ENCODE results near the gene GRID2.

GRID2 gene

DNA sequence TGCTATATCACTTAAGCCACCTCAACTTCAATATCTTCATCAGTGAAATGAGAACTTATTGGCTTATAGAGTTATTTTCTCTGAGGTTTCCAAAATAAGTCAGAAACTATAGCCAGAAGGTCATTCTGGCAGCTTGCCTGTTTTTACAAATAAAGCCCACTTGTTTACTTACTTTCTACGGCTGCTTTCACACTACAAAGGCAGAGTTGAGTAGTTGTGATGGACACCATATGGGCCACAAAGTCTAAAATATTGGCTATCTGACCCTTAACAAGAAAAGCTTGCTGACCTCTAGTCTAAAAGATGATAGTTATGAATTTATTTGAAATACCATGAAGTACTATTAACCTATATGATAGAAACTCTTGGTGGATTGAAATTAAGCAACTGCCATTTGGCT, 1457.5 kb downstream of the GRID2 start:
- intact Hi-C loops (cut with DNase I): no loop called here
- no peak for DNase-seq

DNA sequence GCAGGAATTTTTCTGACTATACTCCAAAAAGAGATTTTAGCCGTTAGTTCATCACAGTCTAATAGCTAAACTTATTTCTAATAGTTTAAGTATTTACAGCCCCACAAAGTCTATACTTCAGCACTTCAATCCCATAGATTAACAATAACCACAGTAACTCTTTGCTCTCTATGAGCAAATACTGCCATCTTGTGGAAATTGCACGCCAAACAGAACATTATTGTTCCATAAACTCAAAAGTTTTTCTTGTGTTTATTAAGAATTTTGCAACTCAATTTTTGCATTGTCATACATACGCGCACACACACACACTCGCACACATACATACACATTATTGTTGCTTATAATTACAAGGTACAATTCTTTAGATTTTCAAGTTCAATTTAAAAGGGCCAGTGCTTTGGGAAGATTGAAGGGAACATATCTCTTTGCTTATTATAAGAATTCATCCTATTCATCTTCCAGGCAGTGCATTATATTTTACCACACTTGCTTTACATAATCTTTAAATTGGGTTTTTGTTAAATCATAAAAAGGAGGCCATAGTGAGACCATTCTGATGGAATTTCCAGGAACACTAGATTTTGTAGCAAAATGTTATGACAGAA, 1461.0 kb downstream of the GRID2 start:
- intact Hi-C loops (cut with DNase I): loop anchor here (1.0 kb wide), 1 partner anchor 54 kb away; no protein-coding TSS in a partner anchor
- peak in 1 of 10 donors; percentile 15 for DNase-seq

DNA sequence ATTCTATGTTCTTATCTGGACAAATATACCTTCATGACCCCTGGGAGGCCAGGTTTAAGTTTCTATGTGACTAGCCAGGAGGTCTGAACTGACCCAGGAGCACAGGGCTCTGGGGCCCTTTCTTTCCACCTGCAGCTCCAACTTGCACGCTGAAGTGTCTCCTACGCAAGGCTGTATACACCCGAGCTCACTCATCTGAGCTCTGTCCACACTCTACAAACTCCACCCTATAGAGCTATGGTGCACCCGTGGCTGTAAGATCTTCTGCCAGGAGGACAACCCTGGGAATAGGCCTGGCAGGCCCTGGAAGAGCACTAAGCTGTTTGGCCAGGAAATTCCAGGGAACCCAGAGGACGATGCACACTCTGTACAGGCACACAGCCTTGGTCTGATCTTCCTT, 1464.2 kb downstream of the GRID2 start:
- peak in 1 of 10 donors; percentile 52 for DNase-seq

DNA sequence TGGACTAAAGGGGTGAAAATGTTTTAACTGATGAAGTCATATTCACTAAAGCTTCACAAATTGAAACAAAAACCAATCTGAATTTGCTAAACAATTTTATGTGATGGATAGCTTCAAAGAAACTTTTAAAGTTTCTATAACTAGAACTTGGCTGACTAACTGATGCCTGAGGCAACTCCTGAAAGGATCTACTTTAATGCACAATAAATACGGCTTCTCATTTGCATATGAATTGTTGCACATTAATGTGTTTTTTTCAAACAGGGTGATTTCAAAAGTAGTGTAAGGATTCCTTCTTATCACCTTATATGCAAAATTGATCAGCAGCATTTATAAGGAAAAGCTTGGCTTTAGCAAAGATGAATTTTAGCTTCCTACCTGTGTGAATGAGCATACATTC, 1466.4 kb downstream of the GRID2 start:
- DNase-seq: no peak
- intact Hi-C loops (cut with DNase I): no loop called here

More for the DNA sequence above, 1464.2 kb downstream of the GRID2 start:
- intact Hi-C loops (cut with DNase I): no loop called here

DNA sequence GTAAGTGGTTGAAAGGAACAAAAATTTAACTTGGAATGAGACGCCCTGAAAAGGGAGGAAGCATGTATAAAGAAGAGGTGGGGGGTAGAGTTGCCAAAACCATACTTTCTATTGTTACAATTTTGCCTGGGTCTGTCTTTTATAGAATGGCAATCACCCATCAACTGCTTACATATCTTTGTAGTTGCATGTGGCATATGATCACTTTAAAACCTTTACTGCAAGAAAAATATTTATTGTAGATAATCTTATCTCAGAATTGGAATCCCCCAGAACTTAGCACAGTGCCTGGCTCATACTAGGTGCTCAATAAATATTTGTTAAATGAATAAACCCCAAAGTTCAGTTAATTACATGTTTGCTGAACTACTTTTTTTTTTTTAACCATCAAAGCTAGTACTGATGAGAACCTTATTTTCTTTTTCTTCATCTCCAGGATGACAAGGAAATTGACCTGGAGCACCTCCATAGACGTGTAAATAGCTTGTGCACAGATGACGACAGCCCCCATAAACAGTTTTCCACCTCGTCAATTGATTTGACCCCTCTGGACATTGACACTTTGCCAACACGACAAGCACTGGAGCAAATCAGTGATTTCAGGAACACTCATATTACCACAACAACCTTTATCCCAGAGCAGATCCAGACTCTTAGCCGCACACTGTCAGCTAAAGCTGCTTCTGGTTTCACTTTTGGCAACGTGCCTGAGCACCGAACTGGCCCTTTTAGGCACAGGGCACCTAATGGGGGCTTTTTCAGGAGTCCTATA, 1468.1 kb downstream of the GRID2 start:
- DNase-seq: no peak
- intact Hi-C loops (cut with DNase I): no loop called here

DNA sequence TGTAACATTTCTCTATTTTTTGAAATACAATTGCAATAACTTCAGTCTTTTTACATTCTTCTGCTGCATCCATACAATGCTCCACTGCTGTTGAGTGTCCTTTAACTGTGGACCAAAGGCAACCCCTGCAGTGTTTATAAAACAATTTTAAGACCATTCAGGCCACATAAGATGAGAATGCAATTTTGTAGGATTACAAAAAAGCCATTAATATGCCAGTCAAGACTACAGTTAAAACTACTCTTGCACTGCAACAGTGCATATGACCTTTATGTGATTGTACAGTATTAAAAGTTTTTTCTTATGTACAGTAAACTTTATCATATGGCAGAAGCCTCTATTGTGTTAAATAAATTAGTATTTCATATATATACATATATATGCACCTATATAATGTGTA, 1469.1 kb downstream of the GRID2 start:
- no peak for DNase-seq
- intact Hi-C loops (cut with DNase I): no loop called here

DNA sequence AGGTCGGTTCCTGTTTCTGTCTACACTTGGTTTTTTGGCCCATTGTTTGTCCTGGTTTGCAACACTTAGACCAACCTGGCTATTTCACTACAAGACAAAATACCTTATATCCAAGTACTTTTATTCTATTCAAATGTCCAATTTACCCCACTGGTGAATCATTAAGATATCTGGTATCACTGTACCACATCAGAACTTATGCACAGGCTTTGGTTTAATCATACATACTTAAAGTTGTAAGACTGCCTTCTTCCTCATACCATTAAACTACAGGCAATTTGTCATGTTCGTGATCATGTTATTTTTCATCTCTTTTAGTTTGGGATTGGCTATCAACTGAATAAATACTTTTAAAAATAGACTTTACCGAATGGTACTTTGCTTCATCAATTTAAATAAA, 1471.8 kb downstream of the GRID2 start:
- DNase-seq: no peak
- intact Hi-C loops (cut with DNase I): no loop called here

DNA sequence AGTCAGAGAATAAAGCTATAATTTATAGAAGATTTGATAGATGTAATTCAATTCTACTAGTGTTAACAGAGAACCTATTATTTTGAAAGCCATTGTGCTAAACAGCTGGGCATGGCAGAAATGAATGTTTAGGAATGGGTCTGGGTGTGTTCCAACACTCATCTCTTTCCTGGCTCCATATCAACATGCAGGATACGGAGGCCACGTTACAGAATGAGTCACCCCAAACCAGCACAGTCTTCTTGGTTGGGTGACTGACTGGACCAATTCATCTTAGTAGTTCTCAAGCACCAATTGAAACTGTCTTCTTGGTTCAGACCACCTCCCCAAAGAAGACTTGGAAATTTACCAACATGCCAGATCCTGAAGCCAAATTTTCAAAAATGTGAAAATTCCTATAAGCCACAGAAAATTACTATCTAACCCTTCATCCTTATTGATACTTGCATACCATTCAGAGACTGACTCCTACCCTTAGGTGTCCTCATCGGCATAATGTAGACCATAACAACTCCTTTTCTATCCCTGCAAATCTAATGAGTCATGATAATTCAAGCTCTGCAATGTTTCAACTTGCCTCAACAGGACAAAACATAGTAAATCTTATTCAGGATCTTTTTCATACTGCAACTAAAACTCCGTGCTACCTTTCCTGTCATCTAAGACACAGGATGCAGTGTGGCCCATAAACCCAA, 1472.8 kb downstream of the GRID2 start:
- intact Hi-C loops (cut with DNase I): no loop called here
- DNase-seq: no peak

DNA sequence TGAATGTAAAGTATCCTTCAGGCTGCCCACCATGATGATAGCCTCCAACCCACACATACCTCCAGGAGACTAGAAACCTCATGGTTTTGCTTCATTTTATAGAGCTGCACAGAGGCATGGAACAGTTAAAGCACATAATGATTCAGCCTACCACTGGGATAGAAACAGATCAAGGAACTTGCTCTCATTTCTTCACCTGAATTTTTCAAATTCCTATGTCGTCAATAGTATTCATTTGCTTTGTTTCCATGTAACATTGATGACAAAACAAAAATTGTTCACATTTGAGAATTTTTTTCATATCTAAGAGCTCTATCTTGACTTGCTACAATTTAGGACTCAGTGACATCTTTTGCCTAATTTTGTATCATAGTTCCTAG, 1473.3 kb downstream of the GRID2 start:
- no peak for DNase-seq
- intact Hi-C loops (cut with DNase I): no loop called here

DNA sequence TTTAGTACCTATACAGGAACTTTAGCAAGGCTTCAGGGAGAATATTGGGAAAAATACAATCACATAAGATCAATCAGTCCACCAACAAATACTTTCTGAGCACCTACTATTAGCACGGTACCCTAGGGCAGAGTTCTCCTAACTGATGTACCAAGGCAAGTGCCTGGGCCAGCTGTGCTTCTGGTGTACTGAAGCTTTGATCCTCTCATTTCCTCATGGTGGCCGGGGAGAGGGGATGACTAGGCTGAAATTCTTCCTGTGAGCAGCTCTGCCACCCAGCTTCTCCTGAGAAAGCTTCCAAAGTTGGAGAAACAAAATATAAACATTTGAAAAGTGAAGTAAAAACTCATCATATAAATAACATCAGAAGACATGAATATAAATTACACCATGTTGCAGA, 1475.5 kb downstream of the GRID2 start:
- DNase-seq: no peak
- intact Hi-C loops (cut with DNase I): no loop called here

DNA sequence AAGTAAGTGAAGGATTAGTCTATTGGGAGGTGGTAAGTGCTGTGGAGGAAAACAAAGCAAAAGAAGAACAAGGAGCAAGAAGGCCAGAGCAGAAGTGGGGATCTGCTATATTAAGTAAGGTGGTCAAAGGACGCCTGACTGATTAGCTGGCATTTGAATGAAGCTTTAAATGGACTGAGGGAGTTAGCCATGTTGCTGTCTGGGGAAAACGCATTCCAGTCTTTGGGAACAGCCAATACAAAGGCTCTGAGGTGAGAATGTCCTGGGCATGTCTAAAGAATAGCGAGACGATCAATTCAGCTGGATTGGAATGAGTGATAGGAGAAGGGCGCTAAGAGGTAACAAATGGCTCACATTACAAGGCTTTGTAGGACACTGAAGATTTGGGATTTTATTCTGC, 1476.3 kb downstream of the GRID2 start:
- intact Hi-C loops (cut with DNase I): no loop called here
- DNase-seq: no peak

DNA sequence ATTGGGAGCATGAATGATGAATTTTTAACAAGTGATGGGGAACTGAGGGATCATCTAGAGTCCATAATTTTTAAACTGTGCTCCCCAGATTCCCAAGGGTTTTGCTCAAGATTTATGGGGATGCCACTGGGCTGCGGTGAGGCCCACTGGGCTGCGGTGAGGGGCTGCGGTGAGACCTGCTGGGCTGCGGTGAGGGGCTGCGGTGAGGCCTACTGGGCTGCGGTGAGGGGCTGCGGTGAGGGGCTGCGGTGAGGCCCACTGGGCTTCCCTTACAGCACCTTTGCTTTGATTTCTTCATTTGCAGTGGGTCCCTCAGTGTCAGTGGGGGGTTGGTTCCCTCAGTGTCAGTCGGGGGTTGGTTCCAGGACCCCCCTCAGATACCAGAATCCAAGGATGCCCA, 1477.4 kb downstream of the GRID2 start:
- intact Hi-C loops (cut with DNase I): no loop called here
- DNase-seq: peak in 1 of 10 donors; percentile 57

DNA sequence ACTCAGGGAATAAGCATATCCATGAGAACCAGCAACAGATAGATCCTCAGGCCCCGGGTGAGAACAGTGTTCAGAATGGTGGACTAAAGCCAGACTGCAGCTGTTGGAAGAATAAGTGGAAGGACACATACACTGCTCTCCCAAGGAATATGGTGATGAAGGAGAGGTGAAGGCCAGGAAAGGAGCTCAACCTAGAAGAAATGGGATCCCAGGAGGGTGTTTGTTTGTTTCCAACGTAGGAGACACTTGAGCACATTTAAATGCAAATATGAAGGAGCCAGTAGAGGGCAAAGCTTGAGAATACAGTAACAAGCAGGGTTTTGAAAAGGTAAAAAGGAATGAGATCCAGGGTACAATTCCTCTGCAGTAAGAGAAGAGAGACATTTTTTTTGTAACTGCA, 1482.4 kb downstream of the GRID2 start:
- intact Hi-C loops (cut with DNase I): no loop called here
- DNase-seq: no peak

DNA sequence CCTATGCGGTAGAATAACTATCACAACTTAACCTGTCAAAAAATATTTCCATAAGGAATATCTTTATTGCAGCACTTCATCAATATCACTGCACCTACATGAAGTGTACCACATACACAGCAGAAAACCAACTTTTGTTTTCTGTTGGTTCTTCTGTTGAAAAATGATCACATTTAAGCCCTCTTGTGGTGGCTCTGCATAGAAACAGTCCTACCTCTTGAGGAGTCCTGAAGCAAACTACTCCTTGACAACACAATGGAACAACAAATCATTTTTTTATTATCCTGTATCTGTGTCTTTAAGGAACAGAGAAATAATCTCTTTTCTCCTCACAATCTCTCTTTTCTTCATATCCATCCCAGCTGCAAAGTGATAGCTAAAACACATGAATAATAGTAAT, 1484.9 kb downstream of the GRID2 start:
- intact Hi-C loops (cut with DNase I): no loop called here
- no peak for DNase-seq

DNA sequence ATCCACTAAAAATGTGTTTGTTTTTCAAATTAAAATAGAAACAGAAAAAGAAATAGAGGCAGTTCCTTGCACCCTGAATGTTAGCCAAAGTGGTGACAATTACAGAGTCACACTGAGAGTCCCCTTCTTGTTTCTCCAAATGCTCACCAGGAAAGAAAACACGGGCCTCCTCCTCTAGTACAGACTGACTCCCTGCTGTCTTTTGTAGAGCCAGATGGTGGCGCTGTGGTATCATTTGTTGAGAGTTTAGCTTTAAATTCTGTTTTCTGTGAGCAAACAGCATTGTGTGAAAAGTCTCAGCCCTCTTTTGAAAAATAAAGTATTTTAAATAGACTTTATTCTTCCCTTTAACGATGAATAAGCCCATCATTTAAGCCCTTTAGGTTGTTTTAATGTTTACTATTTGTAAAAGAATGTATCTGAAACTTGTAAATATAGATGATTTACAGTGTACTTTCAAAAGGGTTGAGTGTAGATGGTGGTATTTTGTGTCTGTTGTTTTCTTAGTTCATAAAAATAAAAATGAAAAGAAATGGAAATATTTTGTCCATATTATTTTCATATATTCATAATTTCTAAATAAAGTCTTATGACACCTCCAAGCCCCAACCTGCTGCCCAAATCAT, 1487.9 kb downstream of the GRID2 start:
- peak in 6 of 10 donors; percentile 49 to 78 (median 66) for DNase-seq
- intact Hi-C loops (cut with DNase I): loop anchor here (5.0 to 10.0 kb wide), 4 partner anchors 336 to 803 kb away; no protein-coding TSS in a partner anchor

DNA sequence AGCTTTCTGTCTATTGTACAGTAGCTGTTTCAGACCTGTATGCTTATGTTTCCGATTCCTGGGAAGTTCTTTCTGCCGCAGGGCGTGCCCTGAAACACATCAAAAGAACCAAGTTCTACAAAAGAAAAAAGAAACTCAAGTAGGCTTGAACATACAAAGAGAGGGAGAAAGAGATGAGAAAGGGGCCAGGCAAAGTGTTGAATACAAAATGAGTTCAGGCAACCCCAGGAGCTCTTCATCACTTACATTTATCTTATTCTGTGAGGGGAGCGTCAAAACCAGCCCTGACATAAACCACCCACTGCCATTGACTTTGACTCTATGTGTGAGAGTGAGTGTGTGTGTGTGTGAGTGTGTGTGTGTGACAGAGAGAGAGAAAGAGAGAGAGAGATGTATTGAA, 1498.3 kb downstream of the GRID2 start:
- no peak for DNase-seq
- intact Hi-C loops (cut with DNase I): no loop called here

DNA sequence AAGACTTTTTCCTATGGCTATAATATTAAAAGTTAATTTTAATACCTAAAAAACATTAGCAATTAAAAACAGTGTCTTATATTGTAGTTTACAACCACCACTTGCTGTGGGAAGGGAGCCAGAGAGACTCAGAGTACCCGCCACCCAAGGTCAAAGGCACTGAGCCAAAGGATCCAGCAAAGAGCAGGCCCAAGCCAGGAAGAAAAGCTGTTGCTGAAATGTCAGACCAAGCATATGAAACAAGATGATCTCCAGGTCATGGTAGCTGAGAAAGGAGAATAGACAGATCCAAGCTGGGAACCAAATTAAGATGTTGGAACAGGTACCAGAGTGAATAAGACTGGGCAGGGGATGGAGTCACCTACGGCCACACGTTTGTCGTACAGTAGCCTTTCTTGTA, 1506.0 kb downstream of the GRID2 start:
- intact Hi-C loops (cut with DNase I): no loop called here
- no peak for DNase-seq

DNA sequence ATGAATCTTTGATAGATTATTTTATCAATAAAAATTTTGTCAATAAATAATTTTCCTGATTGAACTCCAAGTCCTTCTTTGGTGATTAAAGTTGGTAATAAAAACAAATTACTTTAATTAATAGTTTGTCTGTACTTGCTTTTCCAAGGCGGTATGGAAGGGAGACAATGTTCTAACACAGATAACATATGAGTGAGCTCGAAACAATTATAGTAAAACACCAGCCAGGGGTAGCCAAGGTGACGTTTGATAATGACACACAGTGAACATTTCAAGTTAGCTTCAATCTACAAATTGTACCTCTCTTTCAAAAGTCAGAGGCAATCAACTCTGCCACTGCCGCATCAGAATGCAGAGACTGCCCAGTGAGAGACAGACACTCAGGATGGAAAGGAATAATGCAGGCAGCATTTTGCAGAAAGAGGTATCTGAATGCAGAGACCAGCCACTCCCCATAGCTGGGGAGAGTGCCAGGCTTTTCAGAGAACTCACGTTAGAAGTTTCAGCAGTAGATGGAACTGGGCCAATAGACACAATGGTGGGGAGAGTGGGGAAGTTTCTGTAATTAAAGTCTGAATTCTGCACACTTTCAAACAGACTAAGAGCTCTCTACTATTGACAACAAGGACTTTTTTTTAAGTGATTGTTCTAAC, 1506.7 kb downstream of the GRID2 start:
- DNase-seq: no peak
- intact Hi-C loops (cut with DNase I): no loop called here

DNA sequence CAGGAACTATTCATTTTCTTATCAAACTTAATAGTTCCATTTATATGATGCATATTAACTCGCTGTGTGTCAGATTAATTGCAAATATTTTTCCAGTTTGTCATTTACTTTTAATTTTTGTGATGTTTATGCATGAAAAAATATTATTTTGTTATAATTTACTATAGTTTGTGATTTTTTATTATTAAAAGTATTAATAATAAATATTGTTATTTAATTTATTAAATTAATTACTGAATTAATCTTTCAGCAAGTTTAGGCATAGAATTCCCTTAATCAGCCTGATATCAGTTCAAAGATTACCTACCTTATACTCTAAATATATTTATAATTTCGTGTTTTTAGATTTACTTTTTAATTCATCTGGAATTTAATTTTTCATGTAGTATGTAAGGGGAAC, 1509.3 kb downstream of the GRID2 start:
- intact Hi-C loops (cut with DNase I): no loop called here
- no peak for DNase-seq

DNA sequence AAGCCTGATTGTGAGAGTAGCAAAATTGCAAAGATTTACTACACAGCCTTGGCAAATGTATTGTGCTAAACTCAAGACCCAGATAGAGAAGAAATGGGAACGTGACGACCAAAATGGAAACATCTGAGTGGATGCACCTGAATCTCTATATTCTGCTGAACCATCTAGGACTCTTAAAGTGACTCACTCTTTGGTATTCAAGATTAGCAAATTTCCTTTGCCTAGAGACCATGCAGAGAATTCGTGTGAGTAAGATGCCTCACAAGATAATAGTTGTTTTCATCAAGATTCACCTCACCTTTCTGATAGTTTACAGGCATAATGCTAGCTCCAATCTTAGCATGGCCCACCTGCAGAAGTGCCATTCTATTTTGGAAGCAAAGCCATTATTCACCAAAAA, 1510.4 kb downstream of the GRID2 start:
- intact Hi-C loops (cut with DNase I): no loop called here
- no peak for DNase-seq

DNA sequence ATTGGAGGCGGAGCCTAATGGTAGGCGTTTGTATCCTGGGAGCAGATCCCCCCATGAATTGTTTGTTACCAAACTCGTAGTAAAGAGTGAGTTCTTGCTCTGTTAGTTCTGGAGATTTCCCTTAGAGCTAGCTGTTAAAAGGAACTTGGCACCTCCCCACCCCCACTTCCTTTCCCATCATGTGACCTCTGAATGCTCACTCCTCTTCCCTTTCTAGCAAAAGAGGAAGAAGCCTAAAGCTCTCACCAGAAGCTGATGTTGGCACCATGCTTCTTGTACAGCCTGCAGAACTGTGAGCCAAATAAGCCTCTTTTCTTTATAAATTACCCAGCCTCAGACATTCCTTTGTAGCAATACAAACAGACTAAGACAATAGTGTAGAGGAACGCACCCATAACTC, 1511.0 kb downstream of the GRID2 start:
- peak in 3 of 10 donors; percentile 12 to 32 (median 15) for DNase-seq
- intact Hi-C loops (cut with DNase I): no loop called here
